Neuronal stem cell (in vitro differentiated cells): Measurements from ENCODE around the gene MALT1. TPM values are rescaled to one million over a fixed set of nuclear protein-coding genes. Genes with fewer than 3 reads are reported as not detected.

Experiments
- DNase-seq: peaks from one replicate; pipeline ENCODE4 v3.0.0-alpha.2; 2013; ENCODE audit warnings: low spot score
- H2AFZ ChIP-seq: one replicate; pipeline ENCODE4 v1.6.1; 2013; ENCODE audit warnings: mild to moderate bottlenecking, low read length, inconsistent platforms
- H2AK5ac ChIP-seq: 2 replicates; pipeline ENCODE4 v1.6.1; 2013; ENCODE audit warnings: low read depth, mild to moderate bottlenecking, inconsistent platforms, low read length, moderate library complexity, mixed read lengths
- H2BK120ac ChIP-seq: 2 replicates; pipeline ENCODE4 v1.6.1; 2013; ENCODE audit warnings: low read depth, mild to moderate bottlenecking, inconsistent platforms, low read length, moderate library complexity, mixed read lengths
- H2BK12ac ChIP-seq: one replicate; pipeline ENCODE4 v1.6.1; 2013; ENCODE audit warnings: low read length, inconsistent platforms
- H2BK15ac ChIP-seq: 2 replicates; pipeline ENCODE4 v1.6.1; 2013; ENCODE audit warnings: mild to moderate bottlenecking, low read length, inconsistent platforms, mixed read lengths
- H2BK5ac ChIP-seq: one replicate; pipeline ENCODE4 v1.6.1; 2013; ENCODE audit warnings: inconsistent platforms, mild to moderate bottlenecking, low read length, moderate library complexity
- H3K14ac ChIP-seq: one replicate; pipeline ENCODE4 v1.6.1; 2013; ENCODE audit warnings: low read length, inconsistent platforms
- H3K18ac ChIP-seq: 2 replicates; pipeline ENCODE4 v1.6.1; 2013; ENCODE audit warnings: low read length, inconsistent platforms
- H3K23ac ChIP-seq: 2 replicates; pipeline ENCODE4 v1.6.1; 2013; ENCODE audit warnings: low read depth, mild to moderate bottlenecking, mixed read lengths, low read length, inconsistent platforms; ENCODE audit not compliant: poor library complexity
- H3K27ac ChIP-seq: replicated peaks from 3 replicates; pipeline ENCODE4 v1.5.1; 2013; ENCODE audit warnings: low read length, inconsistent platforms
- H3K27me3 ChIP-seq, 3 experiments: 2 replicates each; pipeline ENCODE4 v1.6.1; 2013; ENCODE audit warnings: low read length in 3 of 3, mild to moderate bottlenecking in 2 of 3, inconsistent platforms in 1 of 3, low read depth in 1 of 3, mixed read lengths in 1 of 3, moderate library complexity in 1 of 3; ENCODE audit not compliant: control insufficient read depth in 3 of 3, insufficient read depth in 3 of 3
- H3K36me3 ChIP-seq, 2 donors: replicated peaks in 1 of 2; 2 replicates each; pipeline ENCODE4 v1.6.1; 2013; ENCODE audit warnings: low read length in 2 of 2; ENCODE audit not compliant: control insufficient read depth in 2 of 2, insufficient read depth in 2 of 2
- H3K4ac ChIP-seq: 2 replicates; pipeline ENCODE4 v1.6.1; 2013; ENCODE audit warnings: inconsistent platforms, mild to moderate bottlenecking, low read length, moderate library complexity
- H3K4me1 ChIP-seq, 2 donors: 1 replicate in 1 of 2; 2 replicates in 1 of 2; pipeline ENCODE4 v1.6.1; 2013; ENCODE audit warnings: low read length in 2 of 2, low read depth in 1 of 2; ENCODE audit not compliant: control insufficient read depth in 2 of 2, insufficient read depth in 1 of 2
- H3K4me2 ChIP-seq: one replicate; pipeline ENCODE4 v1.6.1; 2013; ENCODE audit warnings: mild to moderate bottlenecking, low read length, inconsistent platforms; ENCODE audit not compliant: insufficient read depth, poor library complexity, severe bottlenecking
- H3K4me3 ChIP-seq, 2 donors: 2 replicates each; pipeline ENCODE4 v1.5.1; 2013; ENCODE audit warnings: low read length in 2 of 2, mild to moderate bottlenecking in 2 of 2, inconsistent platforms in 1 of 2, moderate library complexity in 1 of 2
- H3K79me1 ChIP-seq: one replicate; pipeline ENCODE4 v1.6.1; 2013; ENCODE audit warnings: low read depth, mild to moderate bottlenecking, inconsistent platforms, low read length, moderate library complexity
- H3K9ac ChIP-seq: one replicate; pipeline ENCODE4 v1.6.1; 2013; ENCODE audit warnings: mild to moderate bottlenecking, low read depth, low read length, inconsistent platforms; ENCODE audit not compliant: poor library complexity
- H3K9me3 ChIP-seq, 2 donors: replicated peaks in 1 of 2; 2 replicates each; pipeline versions ENCODE3 to v1.6.1; 2013; ENCODE audit warnings: low read length in 2 of 2, mild to moderate bottlenecking in 2 of 2, inconsistent platforms in 1 of 2, low read depth in 1 of 2, mixed read lengths in 1 of 2, moderate library complexity in 1 of 2; ENCODE audit not compliant: control insufficient read depth in 2 of 2, insufficient read depth in 1 of 2
- H4K8ac ChIP-seq: one replicate; pipeline ENCODE4 v1.6.1; 2013; ENCODE audit warnings: low read depth, mild to moderate bottlenecking, inconsistent platforms, low read length, moderate library complexity
- H4K91ac ChIP-seq: one replicate; pipeline ENCODE4 v1.6.1; 2013; ENCODE audit warnings: low read length, low read depth, mild to moderate bottlenecking, inconsistent platforms; ENCODE audit not compliant: poor library complexity
- WGBS, 2 donors: extraction: QIAGEN DNeasy Blood & Tissue Kit; methylation state at CpG; one replicate each; pipeline ENCODE4 v1.1.7; 2013; ENCODE audit warnings: missing lambda C conversion rate in 2 of 2, mixed read lengths in 1 of 2; ENCODE audit not compliant: insufficient read length in 2 of 2, insufficient replicate concordance in 1 of 2; ENCODE audit errors: extremely low coverage in 2 of 2; 5-methylcytosine and 5-hydroxymethylcytosine counted together
- polyA plus RNA-seq, 2 experiments: library from polyadenylated mRNA; stranded (reverse); fragments of 200-250 nt; gene quantifications; one replicate each; pipeline ENCODE4 v1.2.3, GENCODE V29; 2013

MALT1 gene
- 12.1 TPM for polyA plus RNA-seq (2013, experiment 1 of 2)
- 12.2 TPM for polyA plus RNA-seq (2013, experiment 2 of 2)

DNA sequence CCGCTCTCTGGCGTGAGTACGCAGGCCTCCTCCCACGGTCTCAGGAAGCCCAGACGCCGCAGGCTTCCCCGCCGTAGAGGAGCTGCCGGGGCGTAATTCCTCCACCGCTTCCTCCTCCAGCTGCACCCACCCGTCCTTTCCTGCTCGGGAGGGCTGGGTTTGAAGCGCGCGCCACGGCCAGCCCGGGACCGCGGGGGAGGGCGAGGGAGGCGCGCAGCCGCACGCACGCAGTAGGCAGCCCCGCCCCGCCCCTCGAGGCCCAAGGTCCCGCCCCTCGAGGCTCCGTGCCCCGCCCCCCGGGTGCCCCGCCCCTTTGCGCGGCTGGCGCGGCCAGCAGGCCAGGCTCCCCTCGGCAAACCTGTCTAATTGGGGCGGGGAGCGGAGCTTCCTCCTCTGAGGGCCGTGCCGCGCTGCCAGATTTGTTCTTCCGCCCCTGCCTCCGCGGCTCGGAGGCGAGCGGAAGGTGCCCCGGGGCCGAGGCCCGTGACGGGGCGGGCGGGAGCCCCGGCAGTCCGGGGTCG, at the start of gene MALT1:
TSS of gene MALT1 (plus strand) at position 355 of the 521 bp plus-strand sequence. CDS start 179 bp downstream, outside the sequence.
- peak within 1 kb of the TSS; percentile 96 for H2AFZ ChIP-seq

GRCh38 chr18:58624011-58624410, 47.3 kb upstream of the MALT1 start:
- H3K4ac ChIP-seq, result no peak overlapping the region
- no peak overlapping the region for H3K27ac ChIP-seq
- H3K4me2 ChIP-seq, result no peak overlapping the region
- H3K9ac ChIP-seq, result no peak overlapping the region
- no peak overlapping the region for H2AK5ac ChIP-seq
- H4K8ac ChIP-seq, result no peak overlapping the region
- H3K18ac ChIP-seq, result no peak overlapping the region
- no peak overlapping the region for H2BK12ac ChIP-seq
- H3K79me1 ChIP-seq, result no peaks in the 10 kb centered on the region
- no peak overlapping the region for H3K14ac ChIP-seq
- H3K27me3 ChIP-seq, result no peaks in the 10 kb centered on the region
- no peaks in the 10 kb centered on the region for H3K36me3 ChIP-seq
- no peak for DNase-seq
- H3K4me3 ChIP-seq, result no peak overlapping the region
- H3K9me3 ChIP-seq, result no peaks in the 10 kb centered on the region
- H3K4me1 ChIP-seq, result peaks cover 4 to 5% of the 10 kb centered on the region in 2 donors
- no peak overlapping the region for H2BK120ac ChIP-seq
- WGBS, 2 donors, result no CpG with 5 or more reads among the region's 6 CpGs
- H2BK15ac ChIP-seq, result no peak overlapping the region
- H2AFZ ChIP-seq, result no peak overlapping the region
- no peak overlapping the region for H2BK5ac ChIP-seq
- H3K23ac ChIP-seq, result no peak overlapping the region
- H4K91ac ChIP-seq, result no peak overlapping the region

More for the DNA sequence above, at the start of gene MALT1:
- WGBS, 2 donors, result no CpG with 5 or more reads among the region's 60 CpGs
- Histone ChIP-seq H3K4me3 (peak within 1 kb of the TSS; percentile 54 to 92), H3K23ac (peak within 1 kb of the TSS; percentile 76), H3K79me1 (no peaks in the 10 kb centered on the region), H3K36me3 (peaks cover 0 to 15% of the 10 kb centered on the region in 2 donors), H3K4me1 (peaks cover 3% of the 10 kb centered on the region in 2 donors), H2BK5ac (no peak within 1 kb of the TSS), H3K18ac (peak within 1 kb of the TSS; percentile 90), H3K27ac (peak within 1 kb of the TSS; percentile 88), H3K9me3 (no peaks in the 10 kb centered on the region), H2AK5ac (no peak within 1 kb of the TSS), H4K8ac (no peak within 1 kb of the TSS), H3K4ac (no peak within 1 kb of the TSS), H2BK15ac (peak within 1 kb of the TSS; percentile 52), H2BK120ac (no peak within 1 kb of the TSS), H4K91ac (no peak within 1 kb of the TSS), H3K14ac (peak within 1 kb of the TSS; percentile 10), H3K9ac (peak within 1 kb of the TSS; percentile 75), H2BK12ac (no peak within 1 kb of the TSS), H3K4me2 (peak within 1 kb of the TSS; percentile 88), H3K27me3 (no peaks in the 10 kb centered on the region)
- peak; percentile 92 for DNase-seq

GRCh38 chr18:58625839-58626238, 45.4 kb upstream of the MALT1 start:
- Histone ChIP-seq H2BK120ac (no peak overlapping the region), H2BK15ac (no peak overlapping the region), H3K36me3 (no peaks in the 10 kb centered on the region), H2BK12ac (no peak overlapping the region), H2AK5ac (no peak overlapping the region), H4K8ac (no peak overlapping the region), H3K9ac (no peak overlapping the region), H2AFZ (no peak overlapping the region), H3K9me3 (no peaks in the 10 kb centered on the region), H2BK5ac (no peak overlapping the region), H3K27ac (no peak overlapping the region), H3K14ac (no peak overlapping the region), H3K4me2 (no peak overlapping the region), H3K4me1 (peaks cover 7 to 13% of the 10 kb centered on the region in 2 donors), H3K4ac (no peak overlapping the region), H3K27me3 (no peaks in the 10 kb centered on the region), H3K4me3 (no peak overlapping the region), H3K18ac (no peak overlapping the region), H4K91ac (no peak overlapping the region), H3K79me1 (no peaks in the 10 kb centered on the region), H3K23ac (no peak overlapping the region)
- WGBS, 2 donors, result no CpG with 5 or more reads among the region's 10 CpGs
- DNase-seq, result no peak

GRCh38 chr18:58630071-58630470, 41.2 kb upstream of the MALT1 start:
- H2BK5ac ChIP-seq, result no peak overlapping the region
- H3K4me1 ChIP-seq, result peaks cover 9 to 15% of the 10 kb centered on the region in 2 donors
- no peak overlapping the region for H2BK15ac ChIP-seq
- H3K27me3 ChIP-seq, result no peaks in the 10 kb centered on the region
- no peak overlapping the region for H3K4me3 ChIP-seq
- no peak overlapping the region for H4K91ac ChIP-seq
- H3K14ac ChIP-seq, result no peak overlapping the region
- no peaks in the 10 kb centered on the region for H3K36me3 ChIP-seq
- H4K8ac ChIP-seq, result no peak overlapping the region
- no peak overlapping the region for H2AFZ ChIP-seq
- H3K9me3 ChIP-seq, result no peaks in the 10 kb centered on the region
- H3K79me1 ChIP-seq, result no peaks in the 10 kb centered on the region
- H3K23ac ChIP-seq, result no peak overlapping the region
- no peak overlapping the region for H3K18ac ChIP-seq
- no peak overlapping the region for H2BK12ac ChIP-seq
- no peak overlapping the region for H3K27ac ChIP-seq
- H3K4ac ChIP-seq, result no peak overlapping the region
- no peak overlapping the region for H2AK5ac ChIP-seq
- no peak overlapping the region for H3K9ac ChIP-seq
- DNase-seq, result no peak
- no CpG with 5 or more reads among the region's 2 CpGs for WGBS, 2 donors
- H2BK120ac ChIP-seq, result no peak overlapping the region
- no peak overlapping the region for H3K4me2 ChIP-seq
